CD14-positive monocyte (primary cell): ENCODE measurements around the gene FIBCD1. TPM values are rescaled to one million over a fixed set of nuclear protein-coding genes. Genes with fewer than 3 reads are reported as not detected.

Experiments used
- DNase-seq, 3 donors: peaks; one replicate each; pipeline ENCODE4 v3.0.0-alpha.2; 2011 to 2022
- H2AFZ ChIP-seq: 2 replicates; pipeline ENCODE4 v1.6.0; 2012; ENCODE audit warnings: mild to moderate bottlenecking, low read depth, low read length, inconsistent platforms; ENCODE audit not compliant: insufficient read depth, poor library complexity, severe bottlenecking
- H3K27ac ChIP-seq, 2 donors: 1 replicate in 1 of 2; 2 replicates in 1 of 2; pipeline ENCODE4 v1.5.1; 2012 to 2013; ENCODE audit warnings: low read length in 2 of 2, control low read depth in 1 of 2, inconsistent platforms in 1 of 2, low read depth in 1 of 2, mild to moderate bottlenecking in 1 of 2
- H3K27me3 ChIP-seq, 2 donors: one replicate each; pipeline versions ENCODE4 v1.6.0 to v1.6.1; 2011 to 2013; ENCODE audit warnings: low read length in 2 of 2; ENCODE audit not compliant: control insufficient read depth in 2 of 2, insufficient read depth in 2 of 2
- H3K36me3 ChIP-seq, 2 donors: replicated peaks in 1 of 2; 1 replicate in 1 of 2; 2 replicates in 1 of 2; pipeline versions ENCODE4 v1.5.1 to v1.6.1; 2012 to 2013; ENCODE audit warnings: low read length in 2 of 2, control low read depth in 1 of 2, inconsistent platforms in 1 of 2, mild to moderate bottlenecking in 1 of 2; ENCODE audit not compliant: insufficient read depth in 2 of 2, control insufficient read depth in 1 of 2
- H3K4me1 ChIP-seq, 2 donors: 1 replicate in 1 of 2; 2 replicates in 1 of 2; pipeline versions ENCODE4 v1.5.1 to v1.6.1; 2012 to 2013; ENCODE audit warnings: low read length in 2 of 2, control low read depth in 1 of 2, inconsistent platforms in 1 of 2, mild to moderate bottlenecking in 1 of 2, moderate library complexity in 1 of 2; ENCODE audit not compliant: insufficient read depth in 2 of 2, control insufficient read depth in 1 of 2
- H3K4me2 ChIP-seq: replicated peaks from 2 replicates; pipeline ENCODE3; 2012; ENCODE audit warnings: low read length, moderate library complexity, mild to moderate bottlenecking; ENCODE audit not compliant: poor library complexity, severe bottlenecking; ENCODE audit errors: extremely low read depth
- H3K4me3 ChIP-seq, 3 experiments: fragments of 200-600 bp in 1 of 3; sonication (generic) in 1 of 3; replicated peaks in 1 of 3; 1 replicate in 2 of 3; 2 replicates in 1 of 3; pipeline ENCODE4 v1.5.1; 2011 to 2013; ENCODE audit warnings: low read length in 3 of 3, mild to moderate bottlenecking in 3 of 3, control low read depth in 2 of 3, low read depth in 2 of 3, inconsistent platforms in 1 of 3, moderate library complexity in 1 of 3
- H3K79me2 ChIP-seq: 2 replicates; pipeline ENCODE4 v1.6.0; 2012; ENCODE audit warnings: mild to moderate bottlenecking, control low read depth, inconsistent platforms, low read length, moderate library complexity; ENCODE audit not compliant: insufficient read depth
- H3K9ac ChIP-seq: 2 replicates; pipeline ENCODE4 v1.6.0; 2017; ENCODE audit warnings: low read length, mild to moderate bottlenecking; ENCODE audit not compliant: insufficient read depth, poor library complexity, severe bottlenecking
- H3K9me3 ChIP-seq, 2 donors: replicated peaks in 1 of 2; 1 replicate in 1 of 2; 2 replicates in 1 of 2; pipeline versions ENCODE4 v1.5.1 to v1.6.1; 2012 to 2013; ENCODE audit warnings: low read length in 2 of 2, control low read depth in 1 of 2; ENCODE audit not compliant: control insufficient read depth in 1 of 2, insufficient read depth in 1 of 2
- H4K20me1 ChIP-seq: 2 replicates; pipeline ENCODE4 v1.6.0; 2012; ENCODE audit warnings: mild to moderate bottlenecking, low read length, control low read depth, moderate library complexity; ENCODE audit not compliant: insufficient read depth
- H3K27ac Mint-ChIP-seq, 7 donors: one replicate each; pipeline ENCODE4 v1.8.0; 2020; ENCODE audit warnings: mild to moderate bottlenecking in 7 of 7, mixed read lengths in 7 of 7, moderate library complexity in 6 of 7, inconsistent platforms in 2 of 7
- H3K27me3 Mint-ChIP-seq, 3 donors: one replicate each; pipeline ENCODE4 v1.8.0; 2021 to 2022; ENCODE audit warnings: low read depth in 3 of 3, mild to moderate bottlenecking in 3 of 3, mixed read lengths in 3 of 3, moderate library complexity in 3 of 3, inconsistent platforms in 1 of 3
- H3K36me3 Mint-ChIP-seq, 2 donors: one replicate each; pipeline ENCODE4 v1.8.0; 2020; ENCODE audit warnings: mixed read lengths in 2 of 2, inconsistent platforms in 1 of 2, mild to moderate bottlenecking in 1 of 2
- H3K4me1 Mint-ChIP-seq: one replicate; pipeline ENCODE4 v1.8.0; 2020; ENCODE audit warnings: mild to moderate bottlenecking, mixed read lengths
- H3K4me3 Mint-ChIP-seq, 2 donors: one replicate each; pipeline ENCODE4 v1.8.0; 2020; ENCODE audit warnings: mild to moderate bottlenecking in 2 of 2, mixed read lengths in 2 of 2, moderate library complexity in 1 of 2
- H3K9me3 Mint-ChIP-seq, 7 donors: one replicate each; pipeline ENCODE4 v1.8.0; 2020 to 2022; ENCODE audit warnings: mixed read lengths in 7 of 7, mild to moderate bottlenecking in 6 of 7, moderate library complexity in 6 of 7, inconsistent platforms in 2 of 7
- CTCF ChIP-seq: fragments of 200-600 bp; IDR thresholded peaks from one replicate; pipeline ENCODE4 v1.8.0; 2022; ENCODE audit warnings: antibody characterized with exemption, mild to moderate bottlenecking
- WGBS: methylation state at CpG from one replicate; pipeline ENCODE4 v1.1.5; 2013; ENCODE audit warnings: missing lambda C conversion rate; ENCODE audit not compliant: insufficient coverage; 5-methylcytosine and 5-hydroxymethylcytosine counted together
- intact Hi-C, 2 donors: fragments of 100-400 bp; cut with micrococcal nuclease; formaldehyde crosslinking; loops; one replicate each; pipeline versions ENCODE4 v1.15.0 to v1.15.1; 2023
- polyA plus RNA-seq, 3 donors: library from polyadenylated mRNA; depleted of rRNA in 1 of 3; unstranded in 2 of 3; stranded (reverse) in 1 of 3; fragments of 300-500 nt in 2 of 3; fragments of >200 nt in 1 of 3; fragmentation: Illumina TruSeq in 2 of 3; gene quantifications; 1 replicate in 2 of 3; 2 replicates in 1 of 3; pipeline ENCODE4 v1.2.3, GENCODE V29; 2012 to 2021

The FIBCD1 gene
- polyA plus RNA-seq, 3 donors: not detected

GRCh38 chr9:130931508-130932254, 7.4 kb downstream of the FIBCD1 start:
- Histone ChIP-seq H3K27me3 (peaks cover 2 to 43% of the 10 kb centered on the region in 2 donors), H3K36me3 (no peaks in the 10 kb centered on the region), H2AFZ (no peak overlapping the region), H3K27ac (no peak overlapping the region), H3K4me1 (no peaks in the 10 kb centered on the region), H3K4me3 (no peak overlapping the region), H3K9ac (no peak overlapping the region), H3K9me3 (no peaks in the 10 kb centered on the region), H4K20me1 (no peaks in the 10 kb centered on the region), H3K4me2 (no peak overlapping the region), H3K79me2 (no peaks in the 10 kb centered on the region)
- H3K36me3 Mint-ChIP-seq: no peaks in the 10 kb centered on the region
- intact Hi-C loops: no loop called here
- TF ChIP-seq CTCF: no peak
- no peak overlapping the region for H3K4me3 Mint-ChIP-seq
- no peak for DNase-seq
- peaks cover 2% of the 10 kb centered on the region for H3K4me1 Mint-ChIP-seq
- H3K27me3 Mint-ChIP-seq: peaks cover 40 to 52% (median 47%) of the 10 kb centered on the region in 3 donors
- H3K9me3 Mint-ChIP-seq: peaks cover 0 to 1% (median 0%) of the 10 kb centered on the region in 7 donors
- H3K27ac Mint-ChIP-seq: no peak overlapping the region
- WGBS: 71% methylated on average over 17 of the region's 20 CpGs

DNA sequence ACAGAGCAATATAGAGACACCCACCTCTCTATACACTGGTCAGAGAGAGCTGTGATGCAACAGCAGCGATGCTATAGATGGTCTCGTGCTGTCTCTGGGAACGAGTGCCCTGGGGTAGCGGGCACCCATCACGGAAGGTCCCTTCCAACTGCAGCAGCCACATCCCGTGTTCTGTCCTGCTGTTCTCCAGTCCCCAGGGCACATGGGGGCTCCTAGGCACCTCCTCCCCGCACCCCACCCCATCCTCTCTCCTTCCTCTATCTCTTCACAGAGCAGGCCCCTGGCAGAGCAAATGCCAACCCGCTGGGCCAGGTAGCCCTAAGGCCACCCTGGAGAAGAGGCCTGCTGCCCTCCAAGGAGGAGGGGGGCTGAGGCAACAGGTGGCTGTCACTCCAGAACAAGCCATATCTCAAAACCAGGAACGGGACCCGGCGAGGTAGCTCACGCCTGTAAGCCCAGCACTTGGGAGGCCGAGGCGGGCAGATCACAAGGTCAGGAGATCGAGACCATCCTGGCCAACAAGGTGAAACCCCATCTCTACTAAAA, 8.2 kb downstream of the FIBCD1 start:
- H3K9me3 Mint-ChIP-seq: peaks cover 0 to 5% (median 0%) of the 10 kb centered on the region in 7 donors
- H3K27ac ChIP-seq: no peak overlapping the region
- peaks cover 2% of the 10 kb centered on the region for H3K4me1 Mint-ChIP-seq
- DNase-seq: no peak
- no peak overlapping the region for H3K4me2 ChIP-seq
- 80% methylated on average over 13 of the region's 15 CpGs for WGBS
- no peak overlapping the region for H3K9ac ChIP-seq
- H3K36me3 ChIP-seq: no peaks in the 10 kb centered on the region
- no peak overlapping the region for H3K4me3 Mint-ChIP-seq
- H3K27me3 Mint-ChIP-seq: peaks cover 36 to 45% (median 41%) of the 10 kb centered on the region in 3 donors
- intact Hi-C loops: no loop called here
- peaks cover 0 to 35% of the 10 kb centered on the region in 2 donors for H3K27me3 ChIP-seq
- no peaks in the 10 kb centered on the region for H3K36me3 Mint-ChIP-seq
- H3K27ac Mint-ChIP-seq: no peak overlapping the region
- no peak overlapping the region for H2AFZ ChIP-seq
- no peaks in the 10 kb centered on the region for H3K4me1 ChIP-seq
- no peaks in the 10 kb centered on the region for H4K20me1 ChIP-seq
- no peak overlapping the region for H3K4me3 ChIP-seq
- no peaks in the 10 kb centered on the region for H3K79me2 ChIP-seq
- no peaks in the 10 kb centered on the region for H3K9me3 ChIP-seq
- TF ChIP-seq CTCF: no peak
